Islet of Langerhans (tissue), 1 donor: ENCODE measurements around the gene WDR31.
"Not testable (repeated sequence)": the region's sequence is repeated elsewhere in the genome, so short reads cannot be mapped to it uniquely, and the experiment has no call there.

Experiments
- FAIRE-seq: peaks from one replicate; lab custom pipeline; 2011; peaks lifted over from hg19 to GRCh38; lab: Jason Lieb, UNC

Gene WDR31

DNA sequence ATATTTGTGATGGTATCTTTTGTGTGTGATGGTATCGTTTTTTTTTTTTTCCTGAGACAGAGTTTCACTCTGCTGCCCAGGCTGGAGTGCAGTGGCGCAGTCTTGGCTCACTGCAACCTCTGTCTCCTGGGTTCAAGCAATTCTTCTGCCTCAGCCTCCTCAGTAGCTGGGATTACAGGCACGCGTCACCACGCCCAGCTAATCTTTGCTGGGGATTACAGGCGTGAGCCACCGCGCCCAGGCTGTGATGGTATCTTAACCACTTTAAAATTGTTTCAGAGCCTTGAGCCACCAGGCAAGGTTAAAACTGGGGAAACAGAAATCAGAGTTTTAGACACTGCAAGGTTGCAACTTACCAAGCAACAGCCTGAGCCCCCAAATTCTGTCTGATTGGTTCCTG, 43.8 kb downstream of the WDR31 start:
- not testable (repeated sequence) for FAIRE-seq

DNA sequence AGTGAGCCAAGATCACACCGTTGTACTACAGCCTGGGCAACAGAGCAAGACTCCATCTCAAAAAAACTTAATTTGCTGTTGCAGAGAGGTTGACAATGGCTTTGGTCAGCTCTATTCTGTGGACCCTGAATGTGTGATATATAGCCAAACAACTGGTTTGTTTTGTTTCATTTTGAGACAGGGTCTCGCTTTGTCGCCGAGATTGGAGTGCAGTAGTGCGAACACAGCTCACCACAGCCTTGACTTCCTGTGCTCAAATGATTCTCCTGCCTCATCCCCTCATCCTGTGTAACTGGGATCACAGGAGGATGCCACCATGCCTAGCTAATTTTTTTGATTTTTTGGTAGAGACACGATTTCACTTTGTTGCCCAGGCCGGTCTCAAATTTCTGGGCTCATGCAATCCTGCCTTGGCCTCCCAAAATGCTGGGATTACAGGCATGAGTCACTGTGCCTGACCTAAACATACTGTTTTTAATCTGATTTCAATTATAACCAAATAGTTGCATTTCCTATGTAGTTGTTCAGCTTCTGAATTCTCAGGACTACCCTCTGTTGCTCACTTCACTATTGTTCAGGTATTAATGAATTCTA, 46.7 kb downstream of the WDR31 start:
- FAIRE-seq, result no peak

DNA sequence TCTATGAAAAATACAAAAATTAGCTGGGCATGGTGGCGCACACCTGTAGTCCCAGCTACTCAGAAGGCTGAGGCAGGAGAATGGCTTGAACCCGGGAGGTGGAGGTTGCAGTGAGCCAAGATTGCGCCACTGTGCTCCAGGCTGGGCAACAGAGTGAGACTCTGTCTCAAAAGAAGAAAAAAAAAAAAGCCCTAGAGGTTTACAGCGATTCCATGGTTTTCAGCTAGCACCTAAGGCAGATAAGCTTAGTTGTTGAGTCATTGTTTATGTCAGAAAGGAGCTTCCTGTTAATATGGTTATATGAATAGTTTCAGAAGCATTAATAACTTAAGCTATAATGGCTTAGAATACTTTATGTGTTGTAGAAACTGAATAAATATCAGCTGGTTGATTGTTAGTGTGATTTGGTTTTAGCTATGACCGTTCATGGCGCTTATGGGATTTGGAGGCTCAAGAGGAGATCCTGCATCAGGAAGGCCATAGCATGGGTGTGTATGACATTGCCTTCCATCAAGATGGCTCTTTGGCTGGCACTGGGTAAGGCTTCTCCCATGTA, 49.9 kb downstream of the WDR31 start:
- FAIRE-seq, result no peak

DNA sequence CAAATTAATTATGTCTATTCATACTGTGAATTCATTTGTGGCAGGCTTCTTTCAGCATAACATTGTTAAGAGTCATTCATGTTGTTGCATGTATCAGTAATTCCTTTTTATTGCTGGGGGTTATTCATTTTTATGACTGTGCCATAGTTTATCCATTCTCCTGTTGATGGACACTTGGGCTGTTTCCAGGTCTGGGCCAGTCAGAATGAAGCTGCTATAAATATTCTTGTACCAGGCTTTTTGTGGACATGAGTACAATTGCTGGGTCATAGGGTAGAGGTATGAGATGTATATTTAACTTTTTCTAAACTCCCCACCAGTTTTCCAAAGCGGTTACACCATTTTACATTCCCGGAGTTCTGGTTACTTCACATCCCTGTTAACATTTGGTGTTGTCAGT, 51.0 kb downstream of the WDR31 start:
- no peak for FAIRE-seq

DNA sequence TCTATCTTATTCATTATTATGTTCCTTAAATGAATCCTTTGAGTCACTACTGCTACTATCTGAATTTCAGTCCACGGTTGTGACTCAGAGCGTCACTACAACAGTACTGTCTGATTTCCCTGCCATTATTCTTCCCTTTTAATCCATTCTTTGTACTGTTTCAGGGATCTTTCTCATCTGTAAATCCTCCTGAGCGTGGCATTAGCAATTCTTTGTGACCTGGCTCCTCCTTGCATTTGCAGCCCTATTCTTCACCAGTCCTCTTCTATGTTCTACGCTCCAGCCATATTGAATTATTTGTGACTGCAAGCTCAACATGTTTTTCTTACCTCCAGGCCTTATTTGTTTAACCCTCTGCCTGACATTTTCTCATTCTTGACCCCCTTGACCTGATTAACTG, 58.7 kb downstream of the WDR31 start:
- no peak for FAIRE-seq

DNA sequence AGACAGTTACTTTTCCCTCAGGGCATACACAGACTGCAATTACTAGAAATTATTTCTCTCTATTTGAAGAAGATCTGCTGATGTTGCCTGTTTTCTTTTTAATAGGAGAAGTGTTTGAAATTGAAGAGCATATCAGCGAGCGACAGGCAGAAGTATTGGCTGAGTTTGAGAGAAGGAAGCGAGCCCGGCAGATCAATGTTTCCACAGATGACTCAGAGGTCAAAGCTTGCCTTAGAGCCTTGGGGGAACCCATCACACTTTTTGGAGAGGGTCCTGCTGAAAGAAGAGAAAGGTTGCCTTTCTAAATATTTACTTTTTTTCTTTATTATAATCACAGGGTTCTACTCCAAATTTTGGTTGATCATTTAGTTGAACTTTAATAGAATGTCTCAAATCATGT, 61.2 kb downstream of the WDR31 start:
- no peak for FAIRE-seq

DNA sequence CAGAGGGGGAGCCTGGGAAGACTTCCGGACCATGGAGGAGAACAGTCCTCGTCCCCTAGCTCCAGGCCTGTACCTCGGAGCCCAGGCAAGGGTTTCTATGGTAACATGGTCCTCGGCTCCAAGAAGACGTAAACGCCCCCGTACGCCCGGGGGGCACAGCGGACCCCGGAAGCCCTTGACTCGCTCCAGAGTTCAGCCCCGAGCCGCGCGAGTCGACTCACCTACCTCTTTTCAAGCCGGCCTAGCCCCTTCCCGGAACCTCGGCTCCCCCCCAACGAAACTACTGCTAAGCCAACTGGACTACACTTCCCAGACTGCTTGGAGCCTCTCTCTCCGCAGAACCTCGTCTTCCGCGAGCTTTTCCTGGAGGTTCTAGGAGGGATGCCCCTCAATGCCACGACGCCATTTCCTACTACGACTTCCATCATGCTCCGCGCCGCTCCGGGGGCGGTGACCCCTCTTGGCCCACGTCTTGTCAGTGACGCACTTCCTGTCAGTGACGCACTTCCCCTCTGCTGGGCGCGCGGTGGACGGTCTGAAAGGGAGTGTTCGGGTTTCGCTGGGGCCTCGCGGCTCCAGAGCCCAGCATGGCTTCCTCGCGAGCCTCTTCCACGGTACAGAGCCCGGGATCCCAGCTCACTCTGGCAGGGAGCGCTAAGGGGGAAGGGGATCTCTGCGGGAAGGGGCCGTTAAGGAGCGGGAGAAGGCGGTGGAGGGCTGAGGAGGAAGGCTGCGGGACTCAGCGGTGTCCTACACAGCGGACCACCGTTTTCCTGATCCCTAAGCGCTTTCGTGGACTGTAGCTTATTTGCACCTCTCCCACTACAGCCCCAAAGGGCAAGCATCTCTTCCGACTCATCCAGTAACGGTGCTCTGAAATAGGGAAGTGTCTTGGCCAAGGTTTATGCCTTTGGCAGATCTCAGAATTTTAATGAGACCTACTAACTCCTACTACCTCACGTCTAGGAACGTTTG, 64.6 kb downstream of the WDR31 start, which contains the start of the genes CDC26 and PRPF4:
CDC26 (minus strand) TSS at position 416 of the 975 bp plus-strand sequence. CDS start 3,065 bp downstream, outside the sequence.
PRPF4 (plus strand) TSS at position 502 of the 975 bp plus-strand sequence; CDS start at position 588, 86 bp downstream.
- FAIRE-seq, result no peak

DNA sequence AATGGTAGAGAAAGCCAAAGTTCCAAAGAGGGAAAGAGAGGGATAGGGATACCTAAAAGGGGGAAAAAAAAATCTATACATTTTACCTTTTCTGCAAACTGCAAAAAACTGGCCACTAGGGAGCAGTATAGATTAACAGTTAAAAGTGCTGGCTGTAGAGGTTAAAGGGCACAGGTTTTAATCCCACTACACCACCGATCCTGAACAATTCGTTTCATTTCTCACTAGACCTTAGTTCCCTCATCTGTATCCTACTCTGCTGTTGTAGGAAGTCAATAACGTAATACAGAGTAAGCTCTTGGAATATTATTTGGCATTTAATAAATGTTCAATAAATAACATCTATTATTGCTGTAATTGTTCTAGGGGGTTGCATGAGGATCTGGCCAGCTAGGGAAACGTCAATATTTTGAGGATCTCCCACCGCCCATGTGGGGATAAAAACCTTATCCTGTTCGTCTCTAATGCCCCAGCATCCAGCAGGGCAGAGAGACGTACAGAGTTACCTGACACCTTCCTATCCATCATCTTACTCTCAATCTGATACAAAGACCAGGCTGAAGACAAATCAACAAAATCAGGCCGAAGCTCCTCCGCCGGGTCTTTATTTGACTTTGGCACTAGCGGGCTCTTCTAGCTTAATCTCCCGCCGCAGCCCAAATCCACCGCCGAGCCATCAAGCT, 65.5 kb downstream of the WDR31 start:
- peak; percentile 64 for FAIRE-seq

DNA sequence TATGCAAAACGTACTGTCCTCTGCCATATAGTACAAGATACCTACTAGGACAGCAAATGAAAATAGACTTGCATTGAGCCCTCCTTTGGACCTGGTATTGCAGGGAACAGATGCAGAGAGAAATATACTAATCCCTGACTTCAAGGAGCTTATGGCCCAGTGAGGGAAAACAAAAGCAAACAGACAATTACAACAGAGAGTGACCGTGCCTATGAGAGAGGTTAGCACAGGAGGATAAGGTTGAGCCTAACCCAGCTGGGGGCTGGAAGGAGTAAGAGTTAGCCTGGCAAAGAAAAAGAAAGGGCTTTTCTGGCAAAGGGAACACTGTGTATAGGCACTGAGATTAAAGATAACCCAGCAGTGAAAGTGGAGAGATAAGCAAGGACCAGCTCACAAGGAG, 70.2 kb downstream of the WDR31 start:
- FAIRE-seq, result no peak

DNA sequence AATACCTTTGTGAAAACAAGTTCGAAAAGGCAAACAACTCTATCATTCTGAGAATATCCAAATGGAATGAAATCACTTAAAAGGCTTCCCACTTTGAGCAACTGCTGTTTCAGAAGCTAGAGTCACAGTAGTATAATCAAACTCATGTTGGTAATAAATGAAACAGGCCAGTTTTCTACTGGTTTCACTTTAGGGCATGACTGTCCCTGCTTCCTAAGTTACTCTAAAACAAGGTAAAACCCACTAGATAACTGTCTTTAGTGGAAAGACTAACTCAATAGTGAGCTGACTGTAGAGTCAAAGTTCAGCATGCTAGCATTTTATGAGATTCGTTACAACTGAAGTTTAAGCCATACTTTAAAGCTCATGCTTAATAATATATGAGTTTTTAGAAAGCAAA, 70.7 kb downstream of the WDR31 start:
- FAIRE-seq, result no peak

DNA sequence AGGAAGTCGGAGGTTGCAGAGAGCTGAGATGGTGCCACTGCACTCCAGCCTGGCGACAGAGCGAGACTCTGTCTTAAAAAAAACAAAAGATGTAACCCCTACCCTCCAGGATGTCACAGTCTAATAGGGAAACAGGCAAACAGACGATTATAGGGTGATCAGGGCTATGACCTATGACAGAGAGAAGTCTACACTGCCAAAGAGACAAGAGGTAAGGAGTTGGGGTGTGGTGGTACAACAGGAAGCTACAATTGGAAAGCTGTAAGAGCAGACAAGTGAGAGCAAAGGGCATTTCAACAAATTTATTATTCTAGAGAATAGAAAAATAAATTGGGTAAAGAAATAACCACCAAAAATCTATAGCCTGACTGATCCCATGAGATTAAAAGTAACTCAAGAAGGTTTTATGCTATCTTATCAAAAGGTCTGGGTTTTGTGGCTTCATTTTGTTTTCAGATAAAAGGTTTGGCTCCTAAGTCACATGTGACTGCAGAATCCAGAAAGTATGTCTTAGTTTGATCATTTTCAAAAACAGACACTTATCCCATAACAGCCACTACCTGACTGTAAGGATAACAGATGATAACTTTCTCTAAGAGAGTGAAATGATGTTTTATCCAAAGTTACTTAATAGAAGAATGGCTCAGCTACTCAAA, 72.0 kb downstream of the WDR31 start:
- FAIRE-seq, result no peak

DNA sequence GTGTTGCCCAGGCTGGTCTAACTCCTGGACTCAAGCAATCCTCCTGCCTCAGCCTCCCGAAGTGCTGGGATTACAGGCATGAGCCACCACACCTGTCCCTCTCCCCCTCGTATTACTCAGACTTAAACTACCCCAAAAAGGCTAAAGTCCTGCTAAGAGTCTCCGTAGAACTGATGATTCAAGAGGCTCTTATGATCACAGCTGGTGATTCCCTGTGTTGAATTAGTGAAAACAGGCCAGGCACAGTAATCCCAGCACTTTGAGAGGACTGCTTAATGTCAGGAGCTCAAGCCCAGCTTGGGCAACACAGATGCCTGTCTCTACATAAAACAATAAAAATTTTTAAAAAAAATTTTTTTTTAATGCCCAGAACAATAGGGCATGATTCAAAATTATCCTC, 73.9 kb downstream of the WDR31 start:
- no peak for FAIRE-seq
